Measurements from ENCODE around the gene CLNK.

Gene CLNK

GRCh38 chr4:10535912-10536311 is 148.7 kb downstream of the CLNK start:
- Mint-ChIP-seq H3K4me3 (no peak overlapping the region), H3K36me3 (no peaks in the 10 kb centered on the region), H3K4me1 (no peaks in the 10 kb centered on the region), H3K27ac (no peak overlapping the region), H3K27me3 (peaks cover 12% of the 10 kb centered on the region), H3K9me3 (no peaks in the 10 kb centered on the region)
- CTCF ChIA-PET = interaction anchor here (0.6 to 5.4 kb wide), 5 partner anchors 121 to 775 kb away, joined by 3 to 81 read pairs (median 3); no protein-coding TSS in a partner anchor
- DNase-seq = no peak

- Mint-ChIP-seq H3K4me3 (no peak overlapping the region), H3K36me3 (no peaks in the 10 kb centered on the region), H3K27ac (no peak overlapping the region), H3K4me1 (no peaks in the 10 kb centered on the region), H3K27me3 (peaks cover 15% of the 10 kb centered on the region), H3K9me3 (no peaks in the 10 kb centered on the region)
- no peak for DNase-seq
- CTCF ChIA-PET = interaction anchor here (1.3 to 5.4 kb wide), 2 partner anchors 131 to 375 kb away, joined by 3 to 81 read pairs; no protein-coding TSS in a partner anchor
Measured at GRCh38 chr4:10534820-10535219, 149.7 kb downstream of the CLNK start.

GRCh38 chr4:10532155-10532554 is 152.4 kb downstream of the CLNK start:
- H3K27me3 Mint-ChIP-seq = peaks cover 16% of the 10 kb centered on the region
- H3K36me3 Mint-ChIP-seq = no peaks in the 10 kb centered on the region
- CTCF ChIA-PET = interaction anchor here (1.4 kb wide), 1 partner anchor 17 kb away, joined by 4 read pairs; no protein-coding TSS in a partner anchor
- DNase-seq = no peak
- H3K27ac Mint-ChIP-seq = no peak overlapping the region
- H3K9me3 Mint-ChIP-seq = no peaks in the 10 kb centered on the region
- H3K4me1 Mint-ChIP-seq = no peaks in the 10 kb centered on the region
- no peak overlapping the region for H3K4me3 Mint-ChIP-seq

GRCh38 chr4:10530137-10530786 is 154.3 kb downstream of the CLNK start:
- CTCF ChIA-PET = no interaction called here
- Mint-ChIP-seq H3K36me3 (no peaks in the 10 kb centered on the region), H3K4me3 (no peak overlapping the region), H3K27ac (no peak overlapping the region), H3K27me3 (peaks cover 16% of the 10 kb centered on the region), H3K4me1 (no peaks in the 10 kb centered on the region), H3K9me3 (no peaks in the 10 kb centered on the region)
- DNase-seq = no peak

GRCh38 chr4:10529291-10530136 is 155.1 kb downstream of the CLNK start:
- DNase-seq = no peak
- H3K4me1 Mint-ChIP-seq = no peaks in the 10 kb centered on the region
- peaks cover 12% of the 10 kb centered on the region for H3K27me3 Mint-ChIP-seq
- no peak overlapping the region for H3K4me3 Mint-ChIP-seq
- CTCF ChIA-PET = no interaction called here
- no peaks in the 10 kb centered on the region for H3K9me3 Mint-ChIP-seq
- H3K27ac Mint-ChIP-seq = no peak overlapping the region
- no peaks in the 10 kb centered on the region for H3K36me3 Mint-ChIP-seq

- Mint-ChIP-seq H3K9me3 (no peaks in the 10 kb centered on the region), H3K4me1 (no peaks in the 10 kb centered on the region), H3K27me3 (peaks cover 7% of the 10 kb centered on the region), H3K4me3 (no peak overlapping the region), H3K27ac (no peak overlapping the region), H3K36me3 (no peaks in the 10 kb centered on the region)
- DNase-seq = no peak
- CTCF ChIA-PET = interaction anchor here (1.2 to 1.9 kb wide), 3 partner anchors 10 to 372 kb away, joined by 3 to 8 read pairs (median 4); no protein-coding TSS in a partner anchor
Measured at GRCh38 chr4:10527438-10527837, 157.1 kb downstream of the CLNK start.

GRCh38 chr4:10526429-10527222 is 157.9 kb downstream of the CLNK start:
- DNase-seq = no peak
- no peaks in the 10 kb centered on the region for H3K4me1 Mint-ChIP-seq
- no peaks in the 10 kb centered on the region for H3K36me3 Mint-ChIP-seq
- H3K27ac Mint-ChIP-seq = no peak overlapping the region
- H3K27me3 Mint-ChIP-seq = peaks cover 7% of the 10 kb centered on the region
- CTCF ChIA-PET = interaction anchor here (0.9 to 1.9 kb wide), 4 partner anchors 11 to 371 kb away, joined by 3 to 8 read pairs (median 4); no protein-coding TSS in a partner anchor
- no peaks in the 10 kb centered on the region for H3K9me3 Mint-ChIP-seq
- H3K4me3 Mint-ChIP-seq = no peak overlapping the region

GRCh38 chr4:10524196-10524833 is 160.3 kb downstream of the CLNK start:
- H3K27ac Mint-ChIP-seq = no peak overlapping the region
- H3K36me3 Mint-ChIP-seq = no peaks in the 10 kb centered on the region
- no peaks in the 10 kb centered on the region for H3K4me1 Mint-ChIP-seq
- DNase-seq = no peak
- no peak overlapping the region for H3K4me3 Mint-ChIP-seq
- no peaks in the 10 kb centered on the region for H3K9me3 Mint-ChIP-seq
- peaks cover 3% of the 10 kb centered on the region for H3K27me3 Mint-ChIP-seq
- CTCF ChIA-PET = interaction anchor here (0.6 kb wide), 1 partner anchor 57 kb away, joined by 3 read pairs; no protein-coding TSS in a partner anchor

- Mint-ChIP-seq H3K9me3 (no peaks in the 10 kb centered on the region), H3K27me3 (peaks cover 5% of the 10 kb centered on the region)
Measured at GRCh38 chr4:10521424-10521823, 163.1 kb downstream of the CLNK start.

GRCh38 chr4:10509733-10510132 is 174.8 kb downstream of the CLNK start:
- Mint-ChIP-seq H3K4me3 (no peak overlapping the region), H3K36me3 (no peaks in the 10 kb centered on the region), H3K4me1 (peaks cover 4% of the 10 kb centered on the region), H3K9me3 (peaks cover 12% of the 10 kb centered on the region), H3K27ac (no peak overlapping the region), H3K27me3 (no peaks in the 10 kb centered on the region)
- DNase-seq = no peak
- CTCF ChIA-PET = no interaction called here

More at GRCh38 chr4:10521424-10521823, 163.1 kb downstream of the CLNK start:
- H3K4me3 Mint-ChIP-seq = no peak overlapping the region
- DNase-seq = no peak
- H3K27ac Mint-ChIP-seq = no peak overlapping the region
- H3K36me3 Mint-ChIP-seq = no peaks in the 10 kb centered on the region
- CTCF ChIA-PET = no interaction called here
- no peaks in the 10 kb centered on the region for H3K4me1 Mint-ChIP-seq

GRCh38 chr4:10506077-10506476 is 178.5 kb downstream of the CLNK start:
- CTCF ChIA-PET = no interaction called here
- H3K9me3 Mint-ChIP-seq = peaks cover 12% of the 10 kb centered on the region
- no peak overlapping the region for H3K27ac Mint-ChIP-seq
- no peaks in the 10 kb centered on the region for H3K27me3 Mint-ChIP-seq
- peaks cover 4% of the 10 kb centered on the region for H3K4me1 Mint-ChIP-seq
- no peak for DNase-seq
- no peak overlapping the region for H3K4me3 Mint-ChIP-seq
- no peaks in the 10 kb centered on the region for H3K36me3 Mint-ChIP-seq

GRCh38 chr4:10504570-10505179 is 179.9 kb downstream of the CLNK start:
- no peak overlapping the region for H3K27ac Mint-ChIP-seq
- DNase-seq = no peak
- CTCF ChIA-PET = no interaction called here
- no peak overlapping the region for H3K4me3 Mint-ChIP-seq
- H3K9me3 Mint-ChIP-seq = peaks cover 12% of the 10 kb centered on the region
- H3K27me3 Mint-ChIP-seq = no peaks in the 10 kb centered on the region
- no peaks in the 10 kb centered on the region for H3K36me3 Mint-ChIP-seq
- peaks cover 4% of the 10 kb centered on the region for H3K4me1 Mint-ChIP-seq

GRCh38 chr4:10502717-10503116 is 181.9 kb downstream of the CLNK start:
- no peak for DNase-seq
- H3K27ac Mint-ChIP-seq = no peak overlapping the region
- CTCF ChIA-PET = no interaction called here
- H3K4me3 Mint-ChIP-seq = no peak overlapping the region
- H3K9me3 Mint-ChIP-seq = peaks cover 10% of the 10 kb centered on the region
- H3K27me3 Mint-ChIP-seq = no peaks in the 10 kb centered on the region
- H3K36me3 Mint-ChIP-seq = no peaks in the 10 kb centered on the region
- H3K4me1 Mint-ChIP-seq = peaks cover 4% of the 10 kb centered on the region

Data from activated naive CD4-positive, alpha-beta T cell treated with anti-CD3 and anti-CD28 coated beads, Interleukin-2, amount 10 ng/mL, durations not matched to agents 7 days and 5 days (primary cell).